ENCODE data around the gene LRSAM1. TPM values are rescaled to one million over a fixed set of nuclear protein-coding genes. Genes with fewer than 3 reads are reported as not detected.

Gene LRSAM1
- 14.4 and 19.8 TPM in 2 replicates for total RNA-seq

GRCh38 chr9:127450830-127451607 is at the start of gene LRSAM1, which contains the start of gene RPL12:
TSS of gene LRSAM1 (plus strand) at chr9:127451510. CDS start at chr9:127454528, 3,018 bp downstream.
TSS of gene RPL12 (minus strand) at chr9:127451406. CDS start at chr9:127451317, 89 bp downstream.
- peak; percentile 83 for DNase-seq (ENCODE audit: low read depth)

- no peak for DNase-seq (ENCODE audit: low read depth)
Observed at GRCh38 chr9:127402401-127403090, 48.8 kb upstream of the LRSAM1 start.

GRCh38 chr9:127403507-127404192 is 47.7 kb upstream of the LRSAM1 start:
- no peak for DNase-seq (ENCODE audit: low read depth)

- no peak for DNase-seq (ENCODE audit: low read depth)
Observed at GRCh38 chr9:127404631-127405030, 46.7 kb upstream of the LRSAM1 start.

GRCh38 chr9:127405344-127406125 is 45.8 kb upstream of the LRSAM1 start:
- DNase-seq (ENCODE audit: low read depth), result no peak

- DNase-seq (ENCODE audit: low read depth), result no peak
Observed at GRCh38 chr9:127406799-127407491, 44.4 kb upstream of the LRSAM1 start.

GRCh38 chr9:127407492-127407843 is 43.8 kb upstream of the LRSAM1 start:
- no peak for DNase-seq (ENCODE audit: low read depth)

GRCh38 chr9:127411122-127411521 is 40.2 kb upstream of the LRSAM1 start:
- DNase-seq (ENCODE audit: low read depth), result no peak

- DNase-seq (ENCODE audit: low read depth), result no peak
Observed at GRCh38 chr9:127415141-127415540, 36.2 kb upstream of the LRSAM1 start.

GRCh38 chr9:127415657-127416056 is 35.7 kb upstream of the LRSAM1 start:
- DNase-seq (ENCODE audit: low read depth), result no peak

GRCh38 chr9:127417131-127418036 is 33.9 kb upstream of the LRSAM1 start:
- no peak for DNase-seq (ENCODE audit: low read depth)

GRCh38 chr9:127418037-127418471 is 33.3 kb upstream of the LRSAM1 start:
- no peak for DNase-seq (ENCODE audit: low read depth)

GRCh38 chr9:127419348-127419747 is 32.0 kb upstream of the LRSAM1 start:
- DNase-seq (ENCODE audit: low read depth), result no peak

GRCh38 chr9:127421057-127421456 is 30.3 kb upstream of the LRSAM1 start:
- no peak for DNase-seq (ENCODE audit: low read depth)

- no peak for DNase-seq (ENCODE audit: low read depth)
Observed at GRCh38 chr9:127422133-127422782, 29.1 kb upstream of the LRSAM1 start.

- no peak for DNase-seq (ENCODE audit: low read depth)
Observed at GRCh38 chr9:127422787-127423186, 28.5 kb upstream of the LRSAM1 start.

- DNase-seq (ENCODE audit: low read depth), result no peak
Observed at GRCh38 chr9:127423476-127423933, 27.8 kb upstream of the LRSAM1 start.

- peak; percentile 86 for DNase-seq (ENCODE audit: low read depth)
Observed at GRCh38 chr9:127423934-127424675, 27.2 kb upstream of the LRSAM1 start, which contains the start of gene ZNF79. TSS of gene ZNF79 (plus strand) at chr9:127424382. CDS start at chr9:127424788, 406 bp downstream.

GRCh38 chr9:127424676-127424999 is 26.7 kb upstream of the LRSAM1 start:
- DNase-seq (ENCODE audit: low read depth), result no peak

All from renal cortical epithelial cell (primary cell).